ENCODE results near the gene CDH4.

Gene CDH4

GRCh38 chr20:61723529-61724257 lies 471.6 kb downstream of the CDH4 start:
- Histone ChIP-seq H4K5ac (ENCODE audit: low read length) (no peak overlapping the region), H2BK5ac (ENCODE audit: low read length) (no peak overlapping the region), H3K4me1 (ENCODE audit: control insufficient read depth, low read depth, low read length) (no peaks in the 10 kb centered on the region), H3K4me3 (ENCODE audit: low read length) (no peak overlapping the region), H3K18ac (ENCODE audit: low read length) (no peak overlapping the region), H2BK15ac (replicated peaks; ENCODE audit: low read depth) (no peak overlapping the region), H3K23ac (ENCODE audit: low read length) (no peak overlapping the region), H3K27me3 (ENCODE audit: insufficient read depth, low read length, poor library complexity) (no peaks in the 10 kb centered on the region), H3K4ac (ENCODE audit: low read depth, low read length) (no peak overlapping the region), H4K8ac (ENCODE audit: low read depth, low read length) (no peak overlapping the region), H3K79me1 (ENCODE audit: low read length) (no peaks in the 10 kb centered on the region), H3K4me2 (ENCODE audit: low read length) (no peak overlapping the region), H3K79me2 (ENCODE audit: control insufficient read depth, insufficient read depth, low read length) (no peaks in the 10 kb centered on the region), H3K36me3 (ENCODE audit: control insufficient read depth, insufficient read depth, low read length) (no peaks in the 10 kb centered on the region), H3K27ac (ENCODE audit: low read depth, low read length) (no peak overlapping the region), H2BK120ac (ENCODE audit: low read depth, low read length) (no peak overlapping the region), H3K9ac (ENCODE audit: low read length) (no peak overlapping the region), H2AK5ac (ENCODE audit: low read length) (no peak overlapping the region), H3K56ac (ENCODE audit: low read length) (peak overlapping the region; percentile 7)
- DNase-seq = no peak
- whole genome bisulfite sequencing (ENCODE audit: extremely low coverage, insufficient coverage, low lambda C conversion rate) = no CpG with 5 or more reads among the region's 12 CpGs

DNA sequence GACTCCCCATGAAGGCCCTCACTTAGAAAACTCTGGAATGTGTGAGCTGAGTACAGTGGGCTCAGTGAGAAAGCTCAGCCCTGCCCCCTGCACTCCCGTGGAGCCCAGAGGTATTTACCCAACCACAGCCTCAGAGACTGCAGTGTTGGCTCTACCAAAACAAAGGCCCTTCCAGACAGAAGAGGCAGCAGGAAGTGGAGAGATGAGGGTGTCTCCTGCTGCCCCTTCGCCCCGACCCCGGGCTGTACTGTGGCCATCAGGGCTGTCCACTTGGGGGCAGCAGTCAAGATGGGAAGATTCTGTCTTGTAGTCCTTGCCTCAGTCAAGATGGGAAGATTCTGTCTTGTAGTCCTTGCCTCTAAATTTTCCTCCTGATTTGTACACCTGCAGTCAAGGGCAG lies 472.3 kb downstream of the CDH4 start:
- Histone ChIP-seq H3K18ac (ENCODE audit: low read length) (no peak overlapping the region), H3K27ac (ENCODE audit: low read depth, low read length) (no peak overlapping the region), H3K79me2 (ENCODE audit: control insufficient read depth, insufficient read depth, low read length) (no peaks in the 10 kb centered on the region), H3K9ac (ENCODE audit: low read length) (no peak overlapping the region), H3K23ac (ENCODE audit: low read length) (no peak overlapping the region), H3K27me3 (ENCODE audit: insufficient read depth, low read length, poor library complexity) (no peaks in the 10 kb centered on the region), H3K56ac (ENCODE audit: low read length) (no peak overlapping the region), H2BK5ac (ENCODE audit: low read length) (no peak overlapping the region), H4K5ac (ENCODE audit: low read length) (no peak overlapping the region), H2BK120ac (ENCODE audit: low read depth, low read length) (no peak overlapping the region), H3K79me1 (ENCODE audit: low read length) (no peaks in the 10 kb centered on the region), H2AK5ac (ENCODE audit: low read length) (no peak overlapping the region), H3K4ac (ENCODE audit: low read depth, low read length) (no peak overlapping the region), H4K8ac (ENCODE audit: low read depth, low read length) (no peak overlapping the region), H3K4me1 (ENCODE audit: control insufficient read depth, low read depth, low read length) (no peaks in the 10 kb centered on the region), H3K4me3 (ENCODE audit: low read length) (no peak overlapping the region), H3K4me2 (ENCODE audit: low read length) (no peak overlapping the region), H2BK15ac (replicated peaks; ENCODE audit: low read depth) (no peak overlapping the region), H3K36me3 (ENCODE audit: control insufficient read depth, insufficient read depth, low read length) (no peaks in the 10 kb centered on the region)
- DNase-seq = peak; percentile 74
- WGBS (ENCODE audit: extremely low coverage, insufficient coverage, low lambda C conversion rate) = no CpG with 5 or more reads among the region's 4 CpGs

DNA sequence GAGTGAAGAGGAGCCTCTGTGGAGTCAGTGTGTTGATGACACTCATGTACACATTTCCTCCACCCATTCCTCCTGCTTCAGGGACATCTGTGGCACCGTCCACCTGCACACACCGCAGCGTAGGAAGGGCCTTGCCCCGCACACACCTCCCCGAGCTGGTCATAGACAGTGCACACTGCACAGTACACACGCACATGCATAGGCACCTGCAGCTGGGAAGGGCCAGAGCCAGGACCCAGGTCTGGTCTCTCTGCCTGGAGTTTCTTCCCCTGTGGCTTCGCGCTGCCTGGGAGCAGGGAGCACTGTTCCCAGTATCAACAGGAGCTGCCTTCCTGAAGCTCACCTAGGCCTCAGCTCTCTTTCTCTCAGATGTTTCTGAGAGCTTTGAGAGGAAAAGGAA lies 473.1 kb downstream of the CDH4 start:
- Histone ChIP-seq H3K36me3 (ENCODE audit: control insufficient read depth, insufficient read depth, low read length) (no peaks in the 10 kb centered on the region), H3K56ac (ENCODE audit: low read length) (no peak overlapping the region), H3K23ac (ENCODE audit: low read length) (no peak overlapping the region), H3K79me2 (ENCODE audit: control insufficient read depth, insufficient read depth, low read length) (no peaks in the 10 kb centered on the region), H3K4me1 (ENCODE audit: control insufficient read depth, low read depth, low read length) (no peaks in the 10 kb centered on the region), H3K27ac (ENCODE audit: low read depth, low read length) (no peak overlapping the region), H2BK15ac (replicated peaks; ENCODE audit: low read depth) (no peak overlapping the region), H3K4ac (ENCODE audit: low read depth, low read length) (no peak overlapping the region), H4K5ac (ENCODE audit: low read length) (no peak overlapping the region), H3K18ac (ENCODE audit: low read length) (no peak overlapping the region), H4K8ac (ENCODE audit: low read depth, low read length) (no peak overlapping the region), H3K4me2 (ENCODE audit: low read length) (no peak overlapping the region), H3K27me3 (ENCODE audit: insufficient read depth, low read length, poor library complexity) (no peaks in the 10 kb centered on the region), H3K79me1 (ENCODE audit: low read length) (no peaks in the 10 kb centered on the region), H2BK5ac (ENCODE audit: low read length) (no peak overlapping the region), H3K4me3 (ENCODE audit: low read length) (no peak overlapping the region), H2AK5ac (ENCODE audit: low read length) (no peak overlapping the region), H3K9ac (ENCODE audit: low read length) (no peak overlapping the region), H2BK120ac (ENCODE audit: low read depth, low read length) (no peak overlapping the region)
- no peak for DNase-seq
- no CpG with 5 or more reads among the region's 8 CpGs for WGBS (ENCODE audit: extremely low coverage, insufficient coverage, low lambda C conversion rate)

DNA sequence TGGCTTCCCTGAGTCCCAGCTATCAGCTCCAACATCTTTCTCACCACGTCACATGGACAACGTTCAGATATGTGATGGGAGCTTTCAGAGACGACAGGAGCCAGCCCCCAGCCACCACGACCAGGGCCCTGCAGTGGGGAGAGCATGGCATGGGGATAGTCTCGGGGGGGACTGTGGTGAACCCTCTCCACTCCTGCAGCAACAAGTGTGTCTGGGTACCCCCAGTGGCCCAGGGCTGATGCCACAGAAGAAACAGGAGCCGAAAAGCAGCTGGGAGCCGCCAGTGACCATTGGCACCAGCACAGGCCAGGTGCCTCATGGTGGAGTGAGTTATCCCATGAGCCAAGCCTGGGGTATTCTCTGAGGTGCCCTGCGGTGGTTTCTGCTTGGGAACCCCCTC lies 473.9 kb downstream of the CDH4 start:
- Histone ChIP-seq H3K4me2 (ENCODE audit: low read length) (no peak overlapping the region), H3K36me3 (ENCODE audit: control insufficient read depth, insufficient read depth, low read length) (no peaks in the 10 kb centered on the region), H2BK120ac (ENCODE audit: low read depth, low read length) (no peak overlapping the region), H3K79me2 (ENCODE audit: control insufficient read depth, insufficient read depth, low read length) (no peaks in the 10 kb centered on the region), H2BK15ac (replicated peaks; ENCODE audit: low read depth) (no peak overlapping the region), H3K56ac (ENCODE audit: low read length) (no peak overlapping the region), H3K27me3 (ENCODE audit: insufficient read depth, low read length, poor library complexity) (no peaks in the 10 kb centered on the region), H3K4me3 (ENCODE audit: low read length) (no peak overlapping the region), H3K23ac (ENCODE audit: low read length) (no peak overlapping the region), H3K18ac (ENCODE audit: low read length) (no peak overlapping the region), H2AK5ac (ENCODE audit: low read length) (no peak overlapping the region), H3K4me1 (ENCODE audit: control insufficient read depth, low read depth, low read length) (no peaks in the 10 kb centered on the region), H4K8ac (ENCODE audit: low read depth, low read length) (no peak overlapping the region), H3K4ac (ENCODE audit: low read depth, low read length) (no peak overlapping the region), H3K27ac (ENCODE audit: low read depth, low read length) (no peak overlapping the region), H4K5ac (ENCODE audit: low read length) (no peak overlapping the region), H2BK5ac (ENCODE audit: low read length) (no peak overlapping the region), H3K79me1 (ENCODE audit: low read length) (no peaks in the 10 kb centered on the region), H3K9ac (ENCODE audit: low read length) (no peak overlapping the region)
- no CpG with 5 or more reads among the region's 8 CpGs for WGBS (ENCODE audit: extremely low coverage, insufficient coverage, low lambda C conversion rate)
- no peak for DNase-seq

- Histone ChIP-seq H2BK15ac (replicated peaks; ENCODE audit: low read depth) (no peak overlapping the region), H3K18ac (ENCODE audit: low read length) (no peak overlapping the region), H3K4ac (ENCODE audit: low read depth, low read length) (no peak overlapping the region), H3K4me2 (ENCODE audit: low read length) (no peak overlapping the region), H3K56ac (ENCODE audit: low read length) (no peak overlapping the region), H3K79me1 (ENCODE audit: low read length) (no peaks in the 10 kb centered on the region), H2BK5ac (ENCODE audit: low read length) (no peak overlapping the region), H3K23ac (ENCODE audit: low read length) (no peak overlapping the region), H3K36me3 (ENCODE audit: control insufficient read depth, insufficient read depth, low read length) (no peaks in the 10 kb centered on the region), H3K9ac (ENCODE audit: low read length) (no peak overlapping the region), H3K4me3 (ENCODE audit: low read length) (no peak overlapping the region), H3K27ac (ENCODE audit: low read depth, low read length) (no peak overlapping the region), H2BK120ac (ENCODE audit: low read depth, low read length) (no peak overlapping the region), H3K27me3 (ENCODE audit: insufficient read depth, low read length, poor library complexity) (no peaks in the 10 kb centered on the region), H3K79me2 (ENCODE audit: control insufficient read depth, insufficient read depth, low read length) (no peaks in the 10 kb centered on the region), H4K8ac (ENCODE audit: low read depth, low read length) (no peak overlapping the region), H2AK5ac (ENCODE audit: low read length) (no peak overlapping the region), H3K4me1 (ENCODE audit: control insufficient read depth, low read depth, low read length) (no peaks in the 10 kb centered on the region), H4K5ac (ENCODE audit: low read length) (no peak overlapping the region)
- no CpG with 5 or more reads among the region's 5 CpGs for WGBS (ENCODE audit: extremely low coverage, insufficient coverage, low lambda C conversion rate)
- no peak for DNase-seq
These were observed 474.9 kb downstream of the CDH4 start for GRCh38 chr20:61726979-61727378.

- Histone ChIP-seq H2AK5ac (ENCODE audit: low read length) (no peak overlapping the region), H4K5ac (ENCODE audit: low read length) (no peak overlapping the region), H3K27ac (ENCODE audit: low read depth, low read length) (no peak overlapping the region), H3K36me3 (ENCODE audit: control insufficient read depth, insufficient read depth, low read length) (no peaks in the 10 kb centered on the region), H4K8ac (ENCODE audit: low read depth, low read length) (no peak overlapping the region), H2BK15ac (replicated peaks; ENCODE audit: low read depth) (no peak overlapping the region), H3K18ac (ENCODE audit: low read length) (no peak overlapping the region), H3K56ac (ENCODE audit: low read length) (no peak overlapping the region), H3K9ac (ENCODE audit: low read length) (no peak overlapping the region), H3K4me3 (ENCODE audit: low read length) (no peak overlapping the region), H3K4me1 (ENCODE audit: control insufficient read depth, low read depth, low read length) (no peaks in the 10 kb centered on the region), H3K79me2 (ENCODE audit: control insufficient read depth, insufficient read depth, low read length) (no peaks in the 10 kb centered on the region), H3K23ac (ENCODE audit: low read length) (no peak overlapping the region), H2BK5ac (ENCODE audit: low read length) (no peak overlapping the region), H3K4ac (ENCODE audit: low read depth, low read length) (no peak overlapping the region), H3K27me3 (ENCODE audit: insufficient read depth, low read length, poor library complexity) (no peaks in the 10 kb centered on the region), H2BK120ac (ENCODE audit: low read depth, low read length) (no peak overlapping the region), H3K4me2 (ENCODE audit: low read length) (no peak overlapping the region), H3K79me1 (ENCODE audit: low read length) (no peaks in the 10 kb centered on the region)
- no peak for DNase-seq
- WGBS (ENCODE audit: extremely low coverage, insufficient coverage, low lambda C conversion rate) = no CpG with 5 or more reads among the region's 2 CpGs
These were observed 475.7 kb downstream of the CDH4 start for GRCh38 chr20:61727761-61728160.

Data from mesendoderm (in vitro differentiated cells).